Measurements from ENCODE around the gene FCGR3A.

DNA sequence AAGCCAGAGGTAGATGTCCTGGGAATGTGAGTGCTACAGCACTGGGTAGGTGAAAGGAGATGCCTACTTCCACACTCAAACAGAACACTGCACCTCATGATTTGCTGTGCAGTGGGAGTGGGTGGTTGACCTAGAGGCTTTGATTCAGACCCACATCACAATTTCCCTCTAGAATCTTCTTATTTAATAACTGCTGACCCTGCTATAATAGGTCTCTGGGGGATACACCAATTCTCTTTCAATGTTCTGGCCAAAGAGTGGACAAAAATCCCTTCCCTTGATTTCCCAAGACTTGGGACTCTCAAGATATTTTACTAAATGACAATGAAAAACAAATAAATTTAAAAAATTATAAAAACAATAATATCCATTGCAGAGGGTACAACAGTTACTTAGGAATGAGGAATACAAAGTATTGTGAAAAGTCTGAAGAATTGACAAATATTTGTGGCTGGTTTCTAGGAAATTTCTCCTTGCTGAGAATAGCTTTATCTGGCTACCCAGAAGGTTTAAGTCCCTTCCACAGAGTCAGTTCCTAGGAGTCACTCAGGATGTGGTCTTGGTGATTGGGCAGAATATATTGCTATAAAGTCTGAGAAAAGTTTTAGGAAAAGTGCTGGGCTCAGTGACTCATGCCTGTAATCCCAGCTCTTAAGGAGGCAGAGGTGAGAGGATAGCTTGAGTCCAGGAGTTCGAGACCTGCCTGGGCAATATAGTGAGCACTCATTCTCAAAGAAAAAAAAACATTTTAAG lies 46.8 kb downstream of the FCGR3A start:
- TF ChIP-seq RAD21 (IDR thresholded peaks at IDR 0.05 in 1 of 2, conservative IDR thresholded peaks at IDR 0.05 in 1 of 2; ENCODE audit: low read depth in 2 of 2, low read length in 2 of 2) (no peak), TAF7 (optimal IDR thresholded peaks at IDR 0.05; ENCODE audit: borderline replicate concordance, low read depth, low read length) (no peak), EZH2 (IDR thresholded peaks at IDR 0.05; ENCODE audit: low read depth, low read length, severe bottlenecking) (no peak), EGR1 (IDR thresholded peaks at IDR 0.05; ENCODE audit: borderline replicate concordance, low read depth, low read length) (no peak)
- TF ChIP-seq, protein P1, sequence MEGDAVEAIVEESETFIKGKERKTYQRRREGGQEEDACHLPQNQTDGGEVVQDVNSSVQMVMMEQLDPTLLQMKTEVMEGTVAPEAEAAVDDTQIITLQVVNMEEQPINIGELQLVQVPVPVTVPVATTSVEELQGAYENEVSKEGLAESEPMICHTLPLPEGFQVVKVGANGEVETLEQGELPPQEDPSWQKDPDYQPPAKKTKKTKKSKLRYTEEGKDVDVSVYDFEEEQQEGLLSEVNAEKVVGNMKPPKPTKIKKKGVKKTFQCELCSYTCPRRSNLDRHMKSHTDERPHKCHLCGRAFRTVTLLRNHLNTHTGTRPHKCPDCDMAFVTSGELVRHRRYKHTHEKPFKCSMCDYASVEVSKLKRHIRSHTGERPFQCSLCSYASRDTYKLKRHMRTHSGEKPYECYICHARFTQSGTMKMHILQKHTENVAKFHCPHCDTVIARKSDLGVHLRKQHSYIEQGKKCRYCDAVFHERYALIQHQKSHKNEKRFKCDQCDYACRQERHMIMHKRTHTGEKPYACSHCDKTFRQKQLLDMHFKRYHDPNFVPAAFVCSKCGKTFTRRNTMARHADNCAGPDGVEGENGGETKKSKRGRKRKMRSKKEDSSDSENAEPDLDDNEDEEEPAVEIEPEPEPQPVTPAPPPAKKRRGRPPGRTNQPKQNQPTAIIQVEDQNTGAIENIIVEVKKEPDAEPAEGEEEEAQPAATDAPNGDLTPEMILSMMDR (IDR thresholded peaks at IDR 0.05; ENCODE audit: control extremely low read depth in 1 of 3, insufficient read depth in 1 of 3, low read depth in 1 of 3, low read length in 3 of 3), result no peak

All from H1 (cell line).